HEK293 (cell line): ENCODE data around the gene GINS1.

Experiments
- CTCF ChIA-PET: fragments of 350-600 bp; formaldehyde crosslinking; extraction: SDS; loops from one replicate; lab custom pipeline; 2021; ENCODE audit warnings: antibody characterized with exemption; lab: Yijun Ruan, JAX
- POLR2A ChIA-PET: fragments of 300-600 bp; formaldehyde crosslinking; extraction: SDS; loops from one replicate; lab custom pipeline; 2020; ENCODE audit warnings: antibody characterized with exemption, inconsistent platforms; lab: Yijun Ruan, JAX
- H3K27ac ChIP-seq: fragments of 200-500 bp; sonication (Bioruptor generic); 2 replicates; pipeline ENCODE4 v1.5.1; 2014; ENCODE audit warnings: low read depth, low read length, control low read depth, inconsistent platforms; ENCODE audit errors: extremely low read depth
- H3K36me3 ChIP-seq, 2 experiments: fragments of 200-500 bp in 1 of 2; sonication (Bioruptor generic) in 1 of 2; 1 replicate in 1 of 2; 2 replicates in 1 of 2; pipeline ENCODE4 v1.5.1; 2014 to 2017; ENCODE audit warnings: inconsistent platforms in 2 of 2, low read length in 2 of 2; ENCODE audit not compliant: control insufficient read depth in 2 of 2, insufficient read depth in 1 of 2
- H3K4me1 ChIP-seq: fragments of 200-500 bp; sonication (Bioruptor generic); 2 replicates; pipeline ENCODE4 v1.5.1; 2014; ENCODE audit warnings: mild to moderate bottlenecking, low read length, inconsistent platforms; ENCODE audit not compliant: control insufficient read depth, insufficient read depth
- H3K4me3 ChIP-seq: 2 replicates; pipeline ENCODE4 v1.5.1; 2011; ENCODE audit warnings: low read depth, mild to moderate bottlenecking, control low read depth, low read length, moderate library complexity
- H3K9me3 ChIP-seq: fragments of 200-500 bp; sonication (Bioruptor generic); 2 replicates; pipeline ENCODE4 v1.5.1; 2014; ENCODE audit warnings: low read depth, low read length, inconsistent platforms; ENCODE audit not compliant: control insufficient read depth, insufficient read depth
- EGR2 ChIP-seq: fragments of 450-650 bp; formaldehyde crosslinking; IDR thresholded peaks from 2 replicates; pipeline ENCODE4 v1.5.1; 2016; ENCODE audit warnings: low read depth, missing biosample characterization, missing genetic modification characterization
- GLIS2 ChIP-seq: fragments of 450-650 bp; formaldehyde crosslinking; IDR thresholded peaks from 2 replicates; pipeline ENCODE4 v1.5.1; 2016; ENCODE audit warnings: missing biosample characterization, missing genetic modification characterization
- HOXD13 ChIP-seq: sonication (generic); formaldehyde crosslinking; IDR thresholded peaks from 2 replicates; pipeline ENCODE4 v1.8.0; 2022; ENCODE audit warnings: missing genetic modification reagents, borderline replicate concordance
- SP7 ChIP-seq: fragments of 450-650 bp; formaldehyde crosslinking; IDR thresholded peaks from 2 replicates; pipeline ENCODE4 v1.5.1; 2016; ENCODE audit warnings: missing biosample characterization, missing genetic modification characterization
- ZBTB26 ChIP-seq: fragments of 450-650 bp; formaldehyde crosslinking; optimal IDR thresholded peaks from 2 replicates; pipeline ENCODE3; 2016; ENCODE audit warnings: missing biosample characterization, mild to moderate bottlenecking, missing genetic modification characterization
- ZFHX2 ChIP-seq: fragments of 450-650 bp; formaldehyde crosslinking; conservative IDR thresholded peaks from 2 replicates; pipeline ENCODE4 v1.5.1; 2016; ENCODE audit warnings: missing biosample characterization, missing genetic modification characterization
- ZNF155 ChIP-seq: fragments of 450-650 bp; formaldehyde crosslinking; IDR thresholded peaks from 2 replicates; pipeline ENCODE4 v1.5.1; 2016; ENCODE audit warnings: missing biosample characterization, missing genetic modification characterization
- ZNF280C ChIP-seq: fragments of 450-650 bp; formaldehyde crosslinking; IDR thresholded peaks from 2 replicates; pipeline ENCODE4 v1.5.1; 2016; ENCODE audit warnings: missing biosample characterization, missing genetic modification characterization
- ZNF37A ChIP-seq: fragments of 450-650 bp; IDR thresholded peaks from 2 replicates; pipeline ENCODE4 v1.5.1; 2018; ENCODE audit warnings: missing biosample characterization, missing genetic modification characterization
- ZNF561 ChIP-seq: fragments of 450-650 bp; IDR thresholded peaks from 2 replicates; pipeline ENCODE4 v1.5.1; 2018; ENCODE audit warnings: missing biosample characterization, missing genetic modification characterization, borderline replicate concordance
- ZNF639 ChIP-seq: fragments of 450-650 bp; formaldehyde crosslinking; IDR thresholded peaks from 2 replicates; pipeline ENCODE4 v1.5.1; 2016; ENCODE audit warnings: missing biosample characterization, missing genetic modification characterization
- ZNF658 ChIP-seq: fragments of 450-650 bp; formaldehyde crosslinking; IDR thresholded peaks from 2 replicates; pipeline ENCODE4; 2016; ENCODE audit warnings: missing biosample characterization, missing genetic modification characterization
- ZNF692 ChIP-seq: fragments of 450-650 bp; formaldehyde crosslinking; IDR thresholded peaks from 2 replicates; pipeline ENCODE4 v1.5.1; 2016; ENCODE audit warnings: missing biosample characterization, missing genetic modification characterization
- TF ChIP-seq, protein P1 (sequence below): fragments of 450-650 bp; formaldehyde crosslinking; IDR thresholded peaks from 2 replicates; pipeline ENCODE4 v1.5.1; 2016; ENCODE audit warnings: missing biosample characterization, missing genetic modification characterization, borderline replicate concordance
- TF ChIP-seq, protein P2 (sequence below): fragments of 450-650 bp; formaldehyde crosslinking; IDR thresholded peaks from 2 replicates; pipeline ENCODE4; 2016; ENCODE audit warnings: missing biosample characterization, missing genetic modification characterization
- TF ChIP-seq, protein P3 (sequence below): fragments of 450-650 bp; formaldehyde crosslinking; IDR thresholded peaks from 2 replicates; pipeline ENCODE4 v1.5.1; 2016; ENCODE audit warnings: missing biosample characterization, missing genetic modification characterization

GINS1 gene

GRCh38 chr20:25407311-25408169, at the start of gene GINS1 (continued):
- TF ChIP-seq, protein P1, sequence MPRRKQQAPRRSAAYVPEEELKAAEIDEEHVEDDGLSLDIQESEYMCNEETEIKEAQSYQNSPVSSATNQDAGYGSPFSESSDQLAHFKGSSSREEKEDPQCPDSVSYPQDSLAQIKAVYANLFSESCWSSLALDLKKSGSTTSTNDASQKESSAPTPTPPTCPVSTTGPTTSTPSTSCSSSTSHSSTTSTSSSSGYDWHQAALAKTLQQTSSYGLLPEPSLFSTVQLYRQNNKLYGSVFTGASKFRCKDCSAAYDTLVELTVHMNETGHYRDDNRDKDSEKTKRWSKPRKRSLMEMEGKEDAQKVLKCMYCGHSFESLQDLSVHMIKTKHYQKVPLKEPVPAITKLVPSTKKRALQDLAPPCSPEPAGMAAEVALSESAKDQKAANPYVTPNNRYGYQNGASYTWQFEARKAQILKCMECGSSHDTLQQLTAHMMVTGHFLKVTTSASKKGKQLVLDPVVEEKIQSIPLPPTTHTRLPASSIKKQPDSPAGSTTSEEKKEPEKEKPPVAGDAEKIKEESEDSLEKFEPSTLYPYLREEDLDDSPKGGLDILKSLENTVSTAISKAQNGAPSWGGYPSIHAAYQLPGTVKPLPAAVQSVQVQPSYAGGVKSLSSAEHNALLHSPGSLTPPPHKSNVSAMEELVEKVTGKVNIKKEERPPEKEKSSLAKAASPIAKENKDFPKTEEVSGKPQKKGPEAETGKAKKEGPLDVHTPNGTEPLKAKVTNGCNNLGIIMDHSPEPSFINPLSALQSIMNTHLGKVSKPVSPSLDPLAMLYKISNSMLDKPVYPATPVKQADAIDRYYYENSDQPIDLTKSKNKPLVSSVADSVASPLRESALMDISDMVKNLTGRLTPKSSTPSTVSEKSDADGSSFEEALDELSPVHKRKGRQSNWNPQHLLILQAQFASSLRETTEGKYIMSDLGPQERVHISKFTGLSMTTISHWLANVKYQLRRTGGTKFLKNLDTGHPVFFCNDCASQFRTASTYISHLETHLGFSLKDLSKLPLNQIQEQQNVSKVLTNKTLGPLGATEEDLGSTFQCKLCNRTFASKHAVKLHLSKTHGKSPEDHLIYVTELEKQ = no peak
- TF ChIP-seq ZNF561 (no peak; the same call in 1 of the 2 replicates), SP7 (tag by site-specific recombination) (peak; percentile 81), ZNF658 (no peak), ZNF280C (no peak), ZBTB26 (tag by site-specific recombination) (peak; percentile 61), HOXD13 (CRISPR knock-in tag) (peak; percentile 63; the same call in 1 of the 2 replicates), ZNF37A (tag by site-specific recombination) (no peak), ZNF639 (tag by site-specific recombination) (peak; percentile 47; the same call in 1 of the 2 replicates)

DNA sequence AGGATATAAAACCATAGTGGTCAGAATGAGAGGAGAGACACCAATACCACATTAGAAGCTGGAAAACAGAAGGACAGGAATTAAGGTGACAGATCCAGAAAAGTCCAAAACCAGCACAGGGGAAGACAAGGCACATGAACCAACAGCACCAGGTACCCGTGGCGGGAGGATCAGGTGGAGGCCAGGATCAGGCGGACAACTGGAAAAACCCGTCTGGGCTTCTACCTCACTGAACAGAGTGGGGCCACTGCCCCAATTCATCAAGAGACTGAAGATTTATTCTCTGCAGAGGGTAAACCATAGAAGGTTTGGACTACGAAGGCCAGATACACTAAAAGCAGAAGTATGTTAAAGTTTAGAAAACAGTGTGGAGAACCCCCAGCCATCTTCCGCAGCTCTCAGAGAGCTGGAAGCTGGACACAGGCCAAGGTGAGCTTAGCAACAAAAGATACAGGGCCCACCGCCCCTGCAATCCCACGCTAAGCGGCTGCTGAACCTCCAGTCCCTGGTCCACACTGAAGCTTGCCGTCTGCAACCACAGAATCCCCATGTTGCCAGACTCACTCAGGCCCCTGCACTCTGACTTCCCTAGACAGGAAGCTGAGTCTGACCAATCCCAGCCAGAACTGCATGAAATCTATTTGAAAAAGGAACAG, 46.7 kb upstream of the GINS1 start:
- no peaks in the 10 kb centered on the region; a peak in 1 of 3 replicates for H3K36me3 ChIP-seq
- CTCF ChIA-PET = interaction anchor here (0.6 kb wide), 1 partner anchor 214 kb away, joined by 3 read pairs; no protein-coding TSS in a partner anchor
- POLR2A ChIA-PET = no interaction called here
- no peaks in the 10 kb centered on the region for H3K9me3 ChIP-seq
- H3K4me1 ChIP-seq = 0 out of 2 replicates have a peak, but pooled peaks cover 3% of the 10 kb centered on the region
- H3K27ac ChIP-seq = no peak overlapping the region
- H3K4me3 ChIP-seq = no peak overlapping the region
- TF ChIP-seq GLIS2 (tag by site-specific recombination) = no peak
- TF ChIP-seq EGR2 (tag by site-specific recombination) = peak; percentile 50; the same call in 1 of the 2 replicates
- TF ChIP-seq, protein P2, sequence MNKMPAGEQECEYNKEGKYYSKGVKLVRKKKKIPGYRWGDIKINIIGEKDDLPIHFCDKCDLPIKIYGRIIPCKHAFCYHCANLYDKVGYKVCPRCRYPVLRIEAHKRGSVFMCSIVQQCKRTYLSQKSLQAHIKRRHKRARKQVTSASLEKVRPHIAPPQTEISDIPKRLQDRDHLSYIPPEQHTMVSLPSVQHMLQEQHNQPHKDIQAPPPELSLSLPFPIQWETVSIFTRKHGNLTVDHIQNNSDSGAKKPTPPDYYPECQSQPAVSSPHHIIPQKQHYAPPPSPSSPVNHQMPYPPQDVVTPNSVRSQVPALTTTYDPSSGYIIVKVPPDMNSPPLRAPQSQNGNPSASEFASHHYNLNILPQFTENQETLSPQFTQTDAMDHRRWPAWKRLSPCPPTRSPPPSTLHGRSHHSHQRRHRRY = no peak
- TF ChIP-seq ZNF155 (tag by site-specific recombination) = no peak
- TF ChIP-seq, protein P3, sequence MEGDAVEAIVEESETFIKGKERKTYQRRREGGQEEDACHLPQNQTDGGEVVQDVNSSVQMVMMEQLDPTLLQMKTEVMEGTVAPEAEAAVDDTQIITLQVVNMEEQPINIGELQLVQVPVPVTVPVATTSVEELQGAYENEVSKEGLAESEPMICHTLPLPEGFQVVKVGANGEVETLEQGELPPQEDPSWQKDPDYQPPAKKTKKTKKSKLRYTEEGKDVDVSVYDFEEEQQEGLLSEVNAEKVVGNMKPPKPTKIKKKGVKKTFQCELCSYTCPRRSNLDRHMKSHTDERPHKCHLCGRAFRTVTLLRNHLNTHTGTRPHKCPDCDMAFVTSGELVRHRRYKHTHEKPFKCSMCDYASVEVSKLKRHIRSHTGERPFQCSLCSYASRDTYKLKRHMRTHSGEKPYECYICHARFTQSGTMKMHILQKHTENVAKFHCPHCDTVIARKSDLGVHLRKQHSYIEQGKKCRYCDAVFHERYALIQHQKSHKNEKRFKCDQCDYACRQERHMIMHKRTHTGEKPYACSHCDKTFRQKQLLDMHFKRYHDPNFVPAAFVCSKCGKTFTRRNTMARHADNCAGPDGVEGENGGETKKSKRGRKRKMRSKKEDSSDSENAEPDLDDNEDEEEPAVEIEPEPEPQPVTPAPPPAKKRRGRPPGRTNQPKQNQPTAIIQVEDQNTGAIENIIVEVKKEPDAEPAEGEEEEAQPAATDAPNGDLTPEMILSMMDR = no peak
- peak; percentile 34; the same call in 1 of the 2 replicates for TF ChIP-seq ZFHX2 (tag by site-specific recombination)
- peak; percentile 24; the same call in 1 of the 2 replicates for TF ChIP-seq ZNF692 (tag by site-specific recombination)
- TF ChIP-seq, protein P1 = no peak
